DMS153 treated with DMSO at 0.1 percent for 48 hours (cell line): ENCODE measurements around the gene MAST4.
A peak's percentile ranks its signal among the peaks of the same experiment; 100 is the strongest.

Experiments
- DNase-seq: peaks from one replicate; lab custom pipeline; 2025; ENCODE audit not compliant: unreplicated experiment; lab: John Stamatoyannopoulos, UW

MAST4 gene

DNA sequence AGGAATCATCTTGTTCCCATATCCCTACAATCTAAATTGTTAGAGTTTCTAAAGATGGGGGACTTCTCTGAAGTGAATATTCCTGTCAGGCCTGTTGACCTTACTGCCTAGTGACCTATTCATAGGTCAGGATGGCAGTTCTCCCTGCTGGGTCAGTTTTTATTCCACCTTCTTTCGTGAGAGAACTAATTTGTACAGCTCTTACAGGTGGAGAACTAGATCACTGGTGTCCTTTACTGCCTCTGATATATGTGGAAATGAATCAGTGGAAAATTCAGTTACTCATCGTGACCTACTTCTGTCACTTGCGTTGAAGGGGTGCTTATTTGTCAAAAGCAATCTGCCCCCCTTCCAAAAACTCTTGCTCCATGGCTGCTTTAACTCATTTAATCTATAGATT lies 435.5 kb downstream of the MAST4 start:
- no peak for DNase-seq

DNA sequence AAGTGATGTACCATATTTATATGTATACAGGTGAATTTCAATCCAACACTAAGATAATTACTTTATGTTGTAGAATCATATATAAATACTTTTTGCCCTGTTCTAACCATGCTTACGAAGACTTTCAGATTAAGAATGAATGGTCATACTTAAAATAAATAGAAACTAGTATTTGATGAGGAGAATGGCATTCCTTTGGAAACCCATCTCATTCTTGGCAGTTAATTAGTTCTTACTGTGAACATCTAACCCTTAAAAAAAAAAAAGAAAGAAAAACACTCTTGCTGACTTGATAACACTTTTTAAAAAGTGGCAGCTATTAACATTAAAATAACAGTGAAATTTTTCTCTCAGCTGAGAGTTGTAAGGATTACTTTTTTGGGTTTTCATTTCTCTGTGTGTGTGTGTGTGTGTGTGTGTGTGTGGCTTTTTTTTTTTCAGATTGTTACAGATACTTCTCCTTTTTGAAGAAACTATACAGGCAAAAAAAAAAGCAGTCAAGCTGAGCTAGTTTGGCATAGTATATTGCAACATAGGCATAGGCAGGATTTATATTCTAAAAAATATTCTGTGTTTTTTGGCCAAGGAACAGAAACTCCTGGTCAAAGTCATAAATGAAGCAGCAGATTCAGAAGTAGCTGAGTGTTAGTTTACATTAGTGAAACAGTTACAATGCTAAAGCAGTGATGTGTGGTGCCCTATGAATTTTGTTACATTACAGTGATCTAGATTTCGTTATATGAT lies 436.9 kb downstream of the MAST4 start:
- DNase-seq, result no peak

DNA sequence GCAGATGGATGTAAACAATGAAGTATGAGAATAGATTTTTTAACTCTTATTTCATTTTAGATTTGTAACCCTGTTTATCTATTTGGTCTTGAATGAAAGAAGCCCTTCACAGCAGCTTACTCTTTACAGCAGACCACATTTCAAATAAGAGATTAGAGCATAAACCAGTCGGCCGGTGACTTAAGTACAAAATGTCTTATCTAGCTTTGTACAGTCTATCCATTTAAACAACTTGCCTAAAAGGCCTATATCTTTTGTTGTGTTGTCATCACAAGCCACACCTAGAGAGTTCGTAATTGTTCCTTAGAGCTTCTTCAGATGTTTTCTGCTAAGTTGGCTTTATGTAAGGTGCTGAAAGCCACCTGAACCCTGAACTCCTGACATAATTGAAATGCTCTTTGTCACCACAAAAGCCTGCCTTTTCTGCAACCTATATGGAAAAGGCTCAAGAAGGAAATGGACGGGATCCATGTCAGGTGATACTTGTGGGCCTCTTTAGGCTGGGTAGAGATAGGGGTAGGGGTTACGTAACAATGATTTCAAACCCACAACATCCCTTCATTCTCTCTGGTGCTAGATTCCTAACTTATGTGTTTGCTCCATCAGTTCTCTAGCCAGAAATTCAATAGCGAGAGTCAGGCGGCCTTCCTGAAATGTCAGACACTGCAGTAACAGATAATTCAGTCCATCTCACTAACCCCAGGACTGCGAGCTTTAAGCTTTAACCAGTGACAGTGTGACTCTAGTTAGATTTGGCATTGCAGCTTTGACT lies 437.9 kb downstream of the MAST4 start:
- no peak for DNase-seq

DNA sequence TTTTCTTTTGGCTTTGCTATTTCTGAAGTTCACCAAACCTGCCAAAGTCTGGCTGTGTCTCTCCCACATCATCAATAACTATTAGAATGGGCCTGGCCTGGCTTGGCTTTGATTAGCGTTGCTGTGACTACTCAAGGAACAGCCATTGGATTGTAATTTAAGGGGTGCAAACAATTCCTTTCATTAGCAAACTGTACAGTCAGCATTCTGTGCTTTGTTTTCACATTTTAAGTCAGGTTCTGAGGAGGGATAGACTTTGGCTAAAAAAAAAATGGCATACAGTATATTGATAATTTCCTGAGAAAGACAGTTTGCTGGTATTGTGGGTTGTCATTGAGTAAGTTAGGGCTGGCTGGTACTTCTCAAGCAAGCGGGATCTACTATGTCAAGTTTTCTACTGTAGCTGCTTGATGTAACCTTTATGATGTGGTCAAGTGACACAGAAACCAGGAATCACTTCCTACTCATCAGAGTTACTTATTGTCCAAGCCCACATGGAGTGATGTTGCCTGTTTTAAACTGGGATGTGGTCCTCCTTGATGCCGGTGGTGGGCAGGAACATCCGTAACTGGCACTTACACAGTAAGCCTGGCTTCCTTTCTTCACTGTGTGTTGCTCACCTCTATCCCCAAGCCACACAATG lies 439.0 kb downstream of the MAST4 start:
- no peak for DNase-seq

DNA sequence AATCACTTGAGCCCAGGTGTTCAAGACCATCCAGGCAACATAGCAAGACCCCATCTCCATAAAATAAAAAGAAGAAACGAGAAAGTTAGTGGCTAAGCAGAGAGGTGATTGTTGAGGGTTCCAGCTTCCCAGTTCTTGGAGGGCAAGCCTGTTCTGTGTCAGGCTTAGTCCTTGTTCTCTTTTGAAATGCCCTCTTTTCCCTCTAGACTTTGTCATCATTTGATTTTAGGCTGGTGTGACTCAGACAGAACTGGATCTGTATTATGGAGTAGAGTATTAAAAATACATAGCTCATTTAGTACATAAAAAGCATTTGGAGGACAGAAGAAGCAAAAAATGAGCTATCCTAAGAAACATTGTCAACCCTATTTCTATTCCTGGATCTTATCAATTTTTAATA lies 441.0 kb downstream of the MAST4 start:
- no peak for DNase-seq

DNA sequence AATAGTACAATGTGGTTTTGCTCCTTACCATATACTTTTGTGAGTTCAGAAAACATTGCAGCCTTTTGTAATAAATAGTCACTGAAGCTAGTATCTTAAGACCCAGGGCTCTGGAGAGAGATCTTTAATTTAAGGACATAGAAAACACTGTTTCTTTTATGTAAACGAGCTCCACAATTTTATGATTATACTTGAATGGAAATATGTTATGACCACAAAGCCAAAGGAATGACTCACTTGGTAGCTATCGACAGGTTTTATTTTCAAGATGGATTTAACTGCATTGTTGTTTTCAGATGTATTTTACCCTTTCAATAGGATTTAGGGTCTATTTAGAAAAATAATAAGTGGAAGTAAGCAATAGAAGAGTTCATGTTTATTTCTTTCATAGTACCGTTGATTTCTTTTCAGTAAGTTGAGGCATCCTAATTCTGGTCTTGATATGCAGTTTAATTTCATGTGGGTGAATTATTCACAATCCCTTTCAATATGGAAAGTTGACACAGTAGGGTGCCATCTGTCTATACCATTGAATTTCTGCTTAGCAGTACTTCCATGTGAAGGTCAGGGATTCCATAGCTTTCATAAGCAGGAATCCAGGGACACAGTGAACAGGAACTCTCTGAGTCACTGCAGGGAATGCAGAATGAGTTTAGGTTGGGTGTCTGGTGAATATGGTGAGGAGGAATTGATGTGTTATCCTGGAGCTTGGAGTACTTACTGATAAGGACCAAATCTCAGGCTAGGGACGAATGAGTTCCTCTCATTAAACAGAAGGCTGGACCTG lies 442.8 kb downstream of the MAST4 start:
- DNase-seq, result no peak

DNA sequence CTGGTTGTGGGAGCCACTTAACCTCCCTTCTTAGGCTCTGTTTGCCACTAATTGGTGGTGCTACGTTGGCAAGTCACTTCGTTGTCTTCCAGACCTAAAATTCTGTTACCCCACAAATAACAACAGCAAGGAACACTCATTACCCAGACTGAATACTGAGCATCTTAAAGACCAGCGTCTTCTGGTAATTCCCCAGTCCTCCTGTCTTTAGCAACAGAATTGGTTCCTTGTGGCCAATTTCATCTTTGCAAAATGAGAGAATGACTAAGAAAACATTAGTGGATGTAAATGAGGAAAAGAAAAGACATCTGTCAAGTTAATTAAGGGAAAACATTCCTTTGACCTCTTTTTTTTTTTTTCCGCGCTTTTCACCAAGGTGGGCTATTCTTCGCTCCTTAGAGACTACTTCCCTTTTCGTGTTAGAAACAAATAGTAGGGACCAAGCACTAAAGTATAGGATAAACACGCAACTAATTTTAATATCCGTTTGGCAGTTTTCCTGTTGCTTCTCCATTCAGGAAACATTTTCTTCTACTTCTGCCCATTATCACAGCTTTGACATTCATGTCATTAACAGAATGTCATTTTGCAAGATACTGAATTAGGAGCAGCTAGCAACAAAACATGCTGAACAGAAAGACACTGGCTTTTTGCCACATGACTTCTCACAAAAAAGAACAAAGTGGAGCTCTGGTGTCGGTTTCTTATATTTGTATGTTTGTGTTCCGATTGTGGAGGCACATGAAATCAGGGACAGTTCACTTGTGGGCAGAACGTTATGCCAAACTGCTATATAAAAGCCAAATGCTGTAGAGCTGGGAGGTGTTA lies 446.2 kb downstream of the MAST4 start:
- DNase-seq, result no peak

DNA sequence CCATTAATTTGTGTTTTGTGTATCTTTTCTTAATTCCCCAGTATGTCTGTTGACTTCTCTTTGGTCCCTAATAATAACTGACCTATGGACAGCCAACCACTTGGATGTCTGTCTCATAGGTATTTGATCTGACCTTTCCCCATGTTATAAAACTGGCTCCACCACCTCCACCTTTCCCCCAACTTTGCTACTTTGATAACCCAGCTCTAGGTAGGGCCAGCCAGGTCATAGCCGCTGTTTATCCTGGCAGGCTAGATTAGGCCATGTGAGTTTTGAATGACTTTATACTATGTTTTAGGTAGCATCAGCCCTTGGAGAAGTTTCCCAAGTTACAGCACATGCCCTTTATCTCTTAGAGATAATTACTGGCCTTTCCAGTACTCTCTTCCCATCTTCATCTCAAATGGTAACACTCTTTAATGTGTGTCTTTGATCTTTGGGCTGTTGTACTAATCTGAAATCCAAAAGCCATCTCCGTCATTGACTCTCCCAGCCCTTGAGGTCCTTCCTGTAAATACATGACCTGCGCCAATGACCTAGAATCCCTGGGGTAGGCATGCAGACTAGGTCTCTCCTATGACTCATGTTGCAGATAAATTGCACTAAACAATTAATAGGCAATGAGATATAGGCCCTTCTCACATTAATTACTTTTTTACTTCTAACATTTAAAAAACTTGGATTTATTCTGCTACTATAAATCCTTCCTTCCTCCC lies 447.8 kb downstream of the MAST4 start:
- DNase-seq, result no peak

DNA sequence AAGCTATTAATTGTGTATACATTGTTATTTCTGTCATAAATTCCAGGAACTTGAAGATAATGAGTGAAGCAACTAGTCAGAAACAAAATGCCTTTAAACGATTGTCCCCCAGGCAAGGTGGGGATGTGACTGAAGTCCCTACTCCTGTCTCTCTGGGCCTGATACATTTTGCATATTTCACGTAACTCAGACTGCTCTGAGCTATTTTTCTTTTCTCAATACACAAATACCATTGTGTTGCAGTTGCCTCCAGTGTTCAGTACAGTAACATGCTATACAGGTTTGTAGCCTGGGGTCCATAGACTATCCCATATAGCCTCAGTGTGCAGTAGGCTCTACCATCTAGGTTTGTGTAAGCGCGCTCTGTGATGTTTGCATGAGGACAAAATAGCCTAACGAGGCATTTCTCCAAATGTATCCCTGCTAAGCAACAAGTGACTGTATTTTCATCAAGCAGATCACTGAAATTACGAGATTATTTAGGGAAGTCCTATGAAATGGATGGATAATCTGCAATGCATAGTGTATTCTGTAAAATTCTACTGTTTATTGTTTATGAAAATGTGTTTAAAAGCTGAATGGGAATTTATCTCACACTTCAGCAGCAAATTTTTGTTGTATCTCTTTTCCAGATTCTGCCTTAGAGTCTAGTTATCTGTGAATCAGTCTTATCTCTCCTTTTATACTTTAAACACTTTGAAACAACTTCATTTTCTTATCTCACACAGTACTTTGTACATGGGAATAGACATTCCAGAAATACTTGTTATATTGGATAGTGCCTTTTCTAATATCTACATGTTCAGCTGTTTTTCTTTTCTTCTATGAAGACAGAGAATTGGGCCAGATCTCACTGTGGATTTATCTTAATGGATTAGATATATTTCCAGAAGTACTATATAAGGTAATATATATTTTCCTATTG lies 449.9 kb downstream of the MAST4 start:
- DNase-seq, result no peak

DNA sequence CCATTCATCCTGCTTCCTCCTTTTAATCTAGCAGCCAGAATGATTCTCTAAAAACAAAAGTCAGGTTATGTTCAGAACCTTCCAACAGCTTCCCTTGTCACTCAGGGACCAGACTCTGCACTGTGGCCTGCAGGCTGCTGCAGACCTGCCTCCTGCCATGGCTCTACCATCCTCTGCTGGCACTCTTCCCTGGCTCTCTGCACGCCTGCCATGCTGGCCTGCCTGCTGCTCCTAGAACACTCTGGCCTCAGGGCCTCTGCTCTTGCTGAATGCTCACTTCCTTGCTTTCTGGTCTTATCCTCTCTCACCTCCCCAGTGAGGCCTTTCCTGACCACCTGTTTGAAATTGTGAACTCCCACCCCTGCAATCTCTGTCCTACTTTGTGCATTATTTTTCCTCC lies 451.0 kb downstream of the MAST4 start:
- no peak for DNase-seq

DNA sequence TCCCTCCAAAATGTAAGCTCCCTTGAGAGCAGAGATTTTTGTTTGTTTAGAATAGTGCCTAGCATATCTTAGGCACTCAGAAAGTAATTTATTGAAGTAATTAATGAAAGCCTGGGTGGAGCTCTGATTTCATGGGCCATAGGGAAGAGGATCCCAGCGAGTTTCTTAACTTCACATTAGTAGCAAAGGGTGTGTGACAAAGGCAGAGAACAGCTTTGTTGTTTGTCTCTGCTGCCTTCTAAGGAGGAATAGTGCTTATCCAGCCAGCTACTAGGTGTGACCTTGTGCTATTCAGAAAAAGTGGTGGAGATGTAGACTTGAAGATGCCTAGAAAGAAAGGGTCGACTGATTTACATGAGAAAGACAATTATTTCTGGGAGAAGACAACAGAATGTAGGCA lies 451.4 kb downstream of the MAST4 start:
- DNase-seq, result no peak

DNA sequence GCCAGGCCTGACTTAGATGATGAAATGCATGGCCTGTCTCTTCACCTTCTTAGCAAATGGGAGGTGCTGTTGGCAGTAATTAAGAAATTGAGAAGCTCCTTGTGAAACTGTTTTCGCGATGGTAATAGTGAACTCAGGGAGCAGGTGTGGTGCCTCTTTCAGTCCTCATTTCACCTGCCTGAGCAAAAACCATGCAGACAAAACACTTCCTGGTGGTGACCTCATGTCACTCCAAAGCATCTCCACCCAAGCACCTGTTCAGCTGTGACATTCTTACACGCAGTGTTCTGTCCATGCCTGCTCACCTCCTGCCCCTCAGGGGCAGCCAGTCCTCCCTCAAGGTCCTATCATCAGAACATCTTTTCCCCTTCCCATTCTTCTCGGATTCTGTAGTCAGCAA lies 453.9 kb downstream of the MAST4 start:
- peak; percentile 6 for DNase-seq

DNA sequence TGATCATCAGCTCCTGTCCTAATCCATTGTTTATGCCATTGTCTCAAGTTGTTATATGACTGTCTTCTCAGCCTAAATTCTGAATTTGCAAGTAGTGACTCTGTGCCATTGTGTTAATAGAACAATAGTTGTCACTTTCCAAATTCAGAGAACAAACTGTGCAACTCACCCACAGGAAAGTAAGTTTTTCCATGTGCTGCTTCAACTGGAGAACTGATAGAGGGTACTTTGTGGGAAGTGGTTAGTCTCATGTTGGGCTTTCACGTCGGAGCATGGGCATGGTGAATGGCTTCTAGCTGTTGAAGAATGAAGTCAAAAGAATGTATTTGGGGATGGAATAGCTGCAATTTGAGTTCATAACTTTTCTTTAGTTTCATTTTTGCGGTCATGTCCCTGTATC lies 454.4 kb downstream of the MAST4 start:
- DNase-seq, result no peak

DNA sequence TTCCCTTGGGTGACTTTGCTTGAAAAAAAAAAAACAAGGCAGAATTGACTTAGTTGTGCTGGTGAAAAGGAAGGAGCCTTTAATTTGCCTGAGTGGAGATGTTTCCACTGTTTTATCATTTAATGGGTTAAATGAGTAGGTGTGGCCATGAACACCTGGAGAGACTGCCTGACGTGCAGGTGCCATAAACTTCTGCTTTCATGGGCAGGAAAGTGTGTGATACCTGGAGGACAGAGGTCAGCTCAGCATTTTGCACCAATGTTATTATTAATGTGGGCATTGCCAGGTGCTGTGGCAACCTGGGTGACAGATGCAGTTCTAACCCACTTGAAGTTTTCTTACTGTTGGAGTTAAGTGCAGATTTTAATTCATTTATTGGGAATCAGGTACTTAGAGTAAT lies 455.0 kb downstream of the MAST4 start:
- DNase-seq, result no peak

DNA sequence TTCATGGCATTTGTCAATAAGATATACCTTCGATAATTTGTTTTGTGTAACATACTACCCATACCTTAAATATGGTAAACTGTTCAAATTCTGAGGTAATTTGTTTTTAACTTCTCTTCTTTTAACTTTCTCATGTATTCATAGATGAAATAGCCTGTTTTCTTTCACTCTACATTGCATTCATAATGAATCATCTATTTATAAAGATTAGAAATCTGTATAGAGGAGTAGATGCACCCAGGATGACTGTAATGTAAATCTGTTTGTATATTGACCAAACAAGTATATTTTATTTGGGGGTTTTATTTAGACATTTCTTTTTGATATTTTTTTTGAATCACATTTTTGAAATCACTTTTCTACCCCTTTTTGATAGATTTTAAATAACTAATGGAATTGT lies 455.8 kb downstream of the MAST4 start:
- no peak for DNase-seq

DNA sequence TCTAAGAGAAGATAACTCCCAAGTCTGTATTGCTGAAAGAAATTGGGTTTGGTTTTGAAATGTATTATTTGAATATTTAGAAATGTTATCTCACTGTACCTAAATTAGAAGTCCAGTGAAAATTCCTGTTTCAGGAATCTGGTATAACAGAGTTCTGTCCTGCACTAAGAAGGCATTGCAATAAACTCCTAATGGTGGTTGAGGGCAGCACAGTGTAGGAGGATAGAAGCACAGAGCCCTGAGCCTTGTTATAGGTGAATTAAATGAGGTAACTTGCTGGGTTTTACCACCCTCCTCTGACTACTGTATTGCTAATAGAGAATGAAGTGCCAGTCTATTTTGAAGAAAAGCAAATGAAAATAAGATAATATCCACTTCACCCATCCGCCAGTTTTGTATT lies 457.0 kb downstream of the MAST4 start:
- no peak for DNase-seq

DNA sequence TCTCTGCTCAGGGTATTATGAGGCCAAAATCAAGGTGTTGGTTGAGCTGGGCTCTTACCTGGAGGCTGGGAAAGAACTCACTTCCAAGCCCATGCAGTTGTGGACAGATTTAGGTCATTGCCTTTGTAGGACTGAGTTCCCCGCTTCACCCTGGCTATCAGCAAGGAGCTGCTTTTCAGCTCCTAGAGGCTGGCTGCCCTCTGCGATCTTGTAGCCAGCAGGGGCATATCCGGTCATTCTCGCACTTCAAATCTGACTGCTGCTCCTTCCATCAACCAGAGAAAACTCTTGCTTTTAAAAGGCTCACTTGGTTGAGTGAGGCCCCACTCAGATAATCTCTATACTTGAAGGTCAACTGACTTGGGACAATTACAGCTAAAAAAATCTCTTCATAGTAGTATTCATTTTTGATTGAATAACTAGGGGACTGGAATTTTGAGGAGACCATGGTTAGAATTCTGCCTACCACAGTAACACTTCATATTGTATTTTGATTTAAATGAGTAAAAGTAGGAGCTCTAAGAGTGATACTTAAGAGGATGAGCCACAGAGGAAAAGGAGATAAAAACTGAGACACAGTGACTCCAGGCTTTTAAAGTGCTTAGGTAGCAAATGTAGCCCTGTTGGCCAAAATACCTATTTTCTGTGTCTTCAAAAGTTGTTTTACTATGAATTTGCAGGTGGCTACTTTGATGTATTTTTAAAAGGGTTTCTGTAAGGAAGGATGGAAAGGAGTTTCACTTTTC lies 463.0 kb downstream of the MAST4 start:
- no peak for DNase-seq
